NCI-H1694 treated with DMSO at 0.1 percent for 48 hours (cell line): ENCODE data around the gene CACNB1.

ENCODE experiments used
- DNase-seq: peaks from one replicate; lab custom pipeline; 2025; lab: John Stamatoyannopoulos, UW

The CACNB1 gene

GRCh38 chr17:39225959-39226683, 28.7 kb upstream of the CACNB1 start:
- peak; percentile 82 for DNase-seq

GRCh38 chr17:39225308-39225958, 28.0 kb upstream of the CACNB1 start, which contains the start of gene STAC2:
Gene STAC2, minus strand, starts transcription at chr17:39225945. Its CDS starts 443 bp downstream, at chr17:39225502.
- no peak for DNase-seq

GRCh38 chr17:39224778-39225307, 27.4 kb upstream of the CACNB1 start:
- no peak for DNase-seq

GRCh38 chr17:39223907-39224777, 26.7 kb upstream of the CACNB1 start:
- no peak for DNase-seq

GRCh38 chr17:39222866-39223834, 25.7 kb upstream of the CACNB1 start:
- no peak for DNase-seq

- DNase-seq, result no peak
Observed at GRCh38 chr17:39222151-39222550, 24.7 kb upstream of the CACNB1 start.

GRCh38 chr17:39221572-39221971, 24.1 kb upstream of the CACNB1 start:
- no peak for DNase-seq

- no peak for DNase-seq
Observed at GRCh38 chr17:39219647-39220154, 22.2 kb upstream of the CACNB1 start.

GRCh38 chr17:39218906-39219305, 21.4 kb upstream of the CACNB1 start:
- DNase-seq, result no peak

- no peak for DNase-seq
Observed at GRCh38 chr17:39217734-39218369, 20.4 kb upstream of the CACNB1 start.

- no peak for DNase-seq
Observed at GRCh38 chr17:39213852-39214251, 16.4 kb upstream of the CACNB1 start.

- no peak for DNase-seq
Observed at GRCh38 chr17:39212841-39213480, 15.5 kb upstream of the CACNB1 start.

- no peak for DNase-seq
Observed at GRCh38 chr17:39212195-39212810, 14.8 kb upstream of the CACNB1 start.

- DNase-seq, result no peak
Observed at GRCh38 chr17:39210093-39210434, 12.6 kb upstream of the CACNB1 start.

GRCh38 chr17:39209317-39210092, 12.0 kb upstream of the CACNB1 start:
- DNase-seq, result no peak

- DNase-seq, result peak; percentile 60
Observed at GRCh38 chr17:39208893-39209292, 11.4 kb upstream of the CACNB1 start.

GRCh38 chr17:39208136-39208535, 10.7 kb upstream of the CACNB1 start:
- peak; percentile 47 for DNase-seq

- no peak for DNase-seq
Observed at GRCh38 chr17:39205112-39205526, 7.7 kb upstream of the CACNB1 start.

- no peak for DNase-seq
Observed at GRCh38 chr17:39204245-39204644, 6.8 kb upstream of the CACNB1 start.
